Measurements from ENCODE around the gene ACOXL.

GRCh38 chr2:111157071-111157661 lies 424.8 kb downstream of the ACOXL start:
- TF ChIP-seq CTCF (IDR thresholded peaks at IDR 0.05) (no peak), POLR2A (IDR thresholded peaks at IDR 0.05) (no peak)
